ENCODE data around the gene TST. TPM values are rescaled to one million over a fixed set of nuclear protein-coding genes. Genes with fewer than 3 reads are reported as not detected.
"Not testable (repeated sequence)": the region's sequence is repeated elsewhere in the genome, so short reads cannot be mapped to it uniquely, and the experiment has no call there.

Gene TST
- total RNA-seq, 1 donor from 2014 or later = 281 TPM

DNA sequence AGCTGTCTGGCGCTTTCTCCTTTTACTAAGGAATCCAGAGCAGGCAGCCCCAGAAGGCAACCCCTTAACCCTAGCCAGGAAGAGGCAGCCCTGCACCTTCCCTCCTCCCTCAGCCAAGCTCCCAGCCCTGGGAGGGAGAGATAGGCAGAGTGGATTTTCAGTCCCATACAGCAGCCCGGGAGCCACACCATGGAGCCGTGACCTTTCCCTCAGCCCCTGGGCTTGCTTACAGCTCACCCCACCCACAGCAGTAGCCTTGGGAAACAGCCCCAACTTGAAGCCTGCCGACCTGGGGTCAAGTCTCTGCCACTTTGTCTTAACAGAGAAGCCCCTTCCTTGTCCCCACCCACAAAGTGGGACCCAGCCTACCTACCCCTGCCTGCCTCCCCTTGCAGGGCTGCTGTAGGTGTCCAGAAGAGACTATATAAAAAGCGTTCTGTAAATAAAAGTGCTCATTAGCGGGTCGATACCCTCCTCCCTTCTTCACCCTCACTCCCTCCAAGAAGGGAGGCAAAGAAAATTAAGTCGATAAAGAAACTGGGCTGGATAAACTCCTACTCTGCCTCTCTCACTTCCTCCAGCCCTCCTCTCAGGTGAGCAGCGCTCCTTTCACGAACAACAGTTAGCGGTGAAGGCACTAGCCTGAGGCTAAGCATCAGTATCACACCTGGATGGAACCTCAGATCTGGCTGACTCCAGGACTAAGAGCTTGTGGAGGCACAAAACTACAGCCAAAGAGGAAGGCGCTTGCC is 4.2 kb downstream of the TST start:
- DNase-seq (ENCODE audit: low spot score) = no peak

- DNase-seq (ENCODE audit: low spot score) = no peak
Measured at GRCh38 chr22:37014415-37014806, 4.8 kb downstream of the TST start.

DNA sequence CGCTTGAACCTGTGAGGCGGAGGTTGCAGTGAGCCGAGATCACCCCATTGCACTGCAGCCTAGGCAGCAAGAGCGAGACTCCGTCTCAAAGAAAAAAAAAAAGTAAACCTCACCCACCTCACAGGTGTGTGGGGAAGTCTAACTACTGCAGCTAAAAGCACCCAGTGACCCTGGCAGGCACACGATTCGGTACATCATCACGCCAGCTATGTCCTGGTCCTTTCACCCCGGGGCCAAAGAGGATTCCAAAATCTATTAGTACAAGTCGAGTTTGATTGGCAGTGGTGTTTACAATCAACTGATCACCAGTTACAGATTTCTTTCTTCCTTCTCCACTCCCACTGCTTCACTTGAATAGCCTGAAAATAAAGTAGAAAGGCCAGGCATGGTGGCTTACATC is 6.3 kb downstream of the TST start:
- no peak for DNase-seq (ENCODE audit: low spot score)

DNA sequence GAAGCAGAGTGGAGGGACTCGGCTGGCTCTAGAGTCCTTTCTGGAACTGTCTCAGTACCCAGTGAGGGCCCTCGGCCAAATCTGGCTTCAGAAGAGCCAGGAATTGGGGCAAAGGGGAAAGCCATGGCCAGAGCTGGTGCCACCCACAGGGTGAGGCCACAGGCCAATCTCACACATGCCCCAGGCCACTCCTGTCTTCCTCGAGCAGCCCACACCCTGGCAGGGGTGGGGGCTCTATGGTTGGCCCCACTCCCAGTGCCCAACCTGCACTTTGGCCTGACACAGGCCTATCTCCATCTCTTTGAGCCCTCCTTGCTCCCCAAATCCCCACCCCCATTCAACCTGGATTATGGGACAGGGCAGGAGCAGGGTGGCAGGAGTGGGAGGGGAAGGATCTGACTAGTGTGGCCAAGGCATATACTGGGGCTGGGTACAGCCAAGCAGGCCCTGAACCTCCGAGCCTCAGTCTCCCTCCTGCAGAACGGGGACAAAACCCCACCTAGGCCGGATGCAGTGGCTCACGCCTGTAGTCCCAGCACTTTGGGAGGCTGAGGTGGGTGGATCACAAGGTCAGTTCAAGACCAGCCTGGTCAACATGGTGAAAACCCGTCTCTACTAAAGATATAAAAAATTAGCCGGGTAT is 6.9 kb downstream of the TST start:
- DNase-seq (ENCODE audit: low spot score) = no peak

DNA sequence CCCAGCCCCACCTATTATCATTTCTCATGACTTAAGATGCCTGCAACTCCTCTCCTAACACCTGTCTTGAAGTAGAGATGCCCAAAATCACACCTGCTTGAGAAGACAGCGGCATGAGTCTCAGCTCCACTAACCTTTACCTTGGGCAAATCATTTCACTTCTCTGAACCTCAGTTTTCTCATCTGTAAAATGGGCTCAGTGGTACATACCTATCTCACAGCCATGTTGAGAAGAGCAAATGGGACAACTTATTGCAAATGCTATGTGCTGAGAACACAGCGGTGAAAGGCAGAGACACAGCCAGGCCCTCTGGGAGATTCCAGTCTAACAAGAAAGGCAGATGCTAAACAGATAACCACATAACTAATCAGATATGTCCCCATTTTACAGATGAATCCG is 7.8 kb downstream of the TST start:
- no peak for DNase-seq (ENCODE audit: low spot score)

DNA sequence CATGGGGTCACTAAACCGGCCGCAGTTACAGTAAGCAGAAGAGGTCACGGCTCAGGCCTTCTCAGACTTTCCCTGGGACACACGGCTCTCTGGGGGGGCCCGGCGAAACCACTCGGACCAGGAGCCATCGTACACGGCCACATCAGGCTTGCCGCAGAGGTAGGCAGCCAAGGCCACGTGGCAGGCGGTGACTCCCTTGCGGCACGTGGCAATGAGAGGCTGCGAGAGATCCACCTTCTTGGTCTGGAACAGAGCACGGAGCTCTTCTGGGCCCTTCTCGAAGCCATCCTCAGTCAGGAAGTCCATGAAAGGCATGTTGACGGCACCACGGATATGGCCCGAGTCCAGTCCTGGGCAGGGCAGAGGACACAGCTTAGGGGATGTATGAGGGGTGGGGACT is 8.3 kb downstream of the TST start:
- peak; percentile 57 for DNase-seq (ENCODE audit: low spot score)

- no peak for DNase-seq (ENCODE audit: low spot score)
Measured at GRCh38 chr22:37010174-37010573, 9.1 kb downstream of the TST start.

GRCh38 chr22:37009490-37009889 is 9.8 kb downstream of the TST start:
- DNase-seq (ENCODE audit: low spot score) = no peak

DNA sequence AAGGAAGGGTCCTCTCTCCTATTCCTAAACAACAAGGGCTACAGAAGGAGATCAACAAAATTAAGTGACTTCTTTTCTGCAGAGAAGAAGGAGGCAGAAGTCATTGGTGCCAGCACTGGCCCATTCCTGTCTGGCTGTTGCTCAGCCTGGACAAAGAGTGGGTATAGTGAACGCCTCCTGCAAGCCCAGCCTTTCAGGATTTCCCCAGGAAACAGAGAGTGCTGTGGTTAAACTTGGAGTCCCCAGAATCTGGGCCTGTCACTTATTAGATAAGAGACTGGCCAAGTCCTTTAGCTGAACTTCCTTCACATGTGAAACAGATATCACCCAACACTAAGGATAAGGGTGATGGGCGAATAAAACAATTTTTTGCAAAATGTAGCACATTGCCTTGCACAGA is 10.9 kb downstream of the TST start:
- DNase-seq (ENCODE audit: low spot score) = no peak

- DNase-seq (ENCODE audit: low spot score) = no peak
Measured at GRCh38 chr22:37007651-37008050, 11.6 kb downstream of the TST start.

DNA sequence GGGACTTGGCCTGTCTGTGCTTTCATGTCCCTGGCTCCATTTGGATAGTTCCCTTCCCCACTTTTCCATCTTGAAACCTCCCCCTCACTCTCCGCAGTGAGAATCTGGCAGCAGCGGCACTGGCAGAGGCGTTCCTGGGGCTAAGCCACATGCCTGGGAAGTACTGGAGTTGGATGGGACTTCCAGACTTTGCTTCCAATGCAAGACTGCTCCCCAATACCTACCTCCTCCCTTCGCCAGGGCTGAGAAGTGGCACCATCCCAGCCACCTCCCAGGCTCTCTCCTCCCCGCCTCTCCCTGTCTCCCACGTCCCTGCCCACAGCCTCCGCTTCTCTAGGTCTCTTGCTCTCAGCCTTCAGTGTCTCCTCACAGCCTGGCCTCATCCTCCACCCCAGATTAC is 16.6 kb downstream of the TST start:
- no peak for DNase-seq (ENCODE audit: low spot score)

GRCh38 chr22:37001826-37002225 is 17.4 kb downstream of the TST start:
- no peak for DNase-seq (ENCODE audit: low spot score)

- DNase-seq (ENCODE audit: low spot score) = no peak
Measured at GRCh38 chr22:37000676-37001534, 18.3 kb downstream of the TST start.

GRCh38 chr22:36999463-36999862 is 19.8 kb downstream of the TST start:
- no peak for DNase-seq (ENCODE audit: low spot score)

- DNase-seq (ENCODE audit: low spot score) = no peak
Measured at GRCh38 chr22:36998620-36999351, 20.5 kb downstream of the TST start.

GRCh38 chr22:36997746-36998145 is 21.5 kb downstream of the TST start:
- no peak for DNase-seq (ENCODE audit: low spot score)

GRCh38 chr22:36991206-36991605 is 28.0 kb downstream of the TST start:
- DNase-seq (ENCODE audit: low spot score) = no peak

DNA sequence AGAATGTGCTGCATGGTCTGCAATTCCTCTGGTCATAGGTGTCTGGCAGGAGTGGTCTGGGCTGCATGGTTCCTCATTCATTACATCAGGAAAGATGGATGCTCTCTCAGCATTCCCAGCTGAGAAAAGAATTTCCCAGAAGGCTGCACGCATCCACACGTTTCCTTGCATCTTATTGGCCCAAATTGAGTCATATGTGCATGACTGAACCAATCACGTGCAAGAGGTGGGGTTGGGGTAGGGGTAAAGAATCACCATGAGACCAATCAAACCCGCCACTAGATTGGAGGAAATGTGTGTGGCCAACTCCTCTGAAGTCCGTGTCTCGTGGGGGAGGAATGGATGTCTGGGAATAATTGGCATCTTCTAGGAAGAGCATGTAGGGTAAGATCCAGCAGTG is 28.8 kb downstream of the TST start:
- DNase-seq (ENCODE audit: low spot score) = no peak

GRCh38 chr22:36989012-36989411 is 30.2 kb downstream of the TST start:
- not testable (repeated sequence) for DNase-seq (ENCODE audit: low spot score)

DNA sequence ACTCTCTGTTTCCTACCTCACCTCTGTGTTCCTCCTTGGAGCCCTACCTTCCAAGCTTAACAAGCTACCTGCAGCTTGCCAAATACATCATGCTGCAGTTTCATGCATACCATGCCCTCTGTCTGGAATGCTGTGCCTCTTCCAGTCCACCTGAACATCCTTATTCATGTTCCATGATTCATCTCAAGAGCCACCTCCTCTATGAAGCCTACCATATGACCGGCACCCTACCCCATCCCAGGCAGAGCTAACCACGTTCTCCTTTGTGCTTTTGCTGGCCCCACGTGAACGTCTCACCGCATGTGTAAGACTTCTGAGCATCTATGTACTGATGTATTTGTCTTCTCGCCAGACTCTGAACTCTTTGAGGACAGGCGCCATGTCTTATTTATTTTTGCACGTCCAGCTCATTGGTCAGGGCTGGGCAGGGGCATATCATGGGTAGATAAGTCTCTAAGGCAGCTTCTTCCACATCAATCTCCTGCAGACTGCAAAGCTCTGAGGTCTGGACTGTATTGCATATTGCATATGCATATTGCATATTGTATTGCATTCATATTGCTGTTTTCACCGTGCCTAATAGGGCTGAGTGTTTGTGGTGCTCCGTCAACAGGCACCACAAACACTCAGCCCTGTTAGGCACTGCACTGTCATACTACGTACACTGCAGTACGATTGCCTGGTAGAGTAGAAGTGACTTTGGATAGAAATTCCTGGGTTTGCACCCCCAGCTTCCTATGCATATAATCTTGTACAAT is 31.0 kb downstream of the TST start:
- DNase-seq (ENCODE audit: low spot score) = no peak

GRCh38 chr22:36986242-36986821 is 32.9 kb downstream of the TST start:
- DNase-seq (ENCODE audit: low spot score) = no peak

All from mucosa of gallbladder (tissue), 1 donor.